ENCODE measurements around the gene SLC26A11. TPM values are rescaled to one million over a fixed set of nuclear protein-coding genes. Genes with fewer than 3 reads are reported as not detected.

SLC26A11 gene
- total RNA-seq, 3 donors from 2014 or later = 13.8 to 18.1 (median 14.0) TPM

DNA sequence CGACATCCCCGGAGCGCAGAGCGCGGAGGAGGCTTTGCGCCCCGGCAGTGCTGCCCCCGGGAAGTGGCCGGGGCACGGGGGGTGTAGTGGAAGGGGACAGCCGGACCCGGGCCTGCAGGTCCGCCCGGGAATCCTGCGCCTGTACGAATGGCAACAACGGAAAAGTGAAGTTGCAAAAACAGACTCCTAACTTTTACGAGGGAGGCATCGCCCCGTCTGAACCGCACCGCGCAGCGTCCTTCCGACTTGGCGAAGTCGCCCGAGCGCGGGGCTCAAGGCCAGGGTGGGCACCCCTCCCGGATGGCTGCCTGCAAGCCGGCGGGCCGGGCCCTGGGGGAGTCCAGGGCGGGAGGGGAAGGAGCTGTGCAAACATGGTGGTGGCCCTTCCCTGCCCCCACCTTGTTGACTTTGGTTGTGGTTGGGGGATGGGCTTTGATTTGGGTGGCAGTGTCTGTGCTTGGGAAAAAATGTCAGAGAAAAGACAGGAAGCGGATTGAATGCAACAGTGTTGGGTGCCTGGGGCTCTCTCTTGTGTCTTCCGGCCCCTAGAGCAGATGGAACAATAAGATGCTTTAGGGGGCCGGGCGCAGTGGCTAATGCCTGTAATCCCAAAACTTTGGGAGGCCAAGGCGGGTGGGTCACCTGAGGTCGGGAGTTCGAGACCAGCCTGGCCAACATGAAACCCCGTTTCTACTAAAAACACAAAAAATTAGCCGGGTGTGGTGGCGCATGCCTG, 41.1 kb downstream of the SLC26A11 start:
- peak overlapping the region; percentile 96 for H3K4me3 ChIP-seq
- intact Hi-C loops (cut with DNase I, micrococcal nuclease) = no loop called here
- H3K4me1 ChIP-seq (ENCODE audit: low read depth) = peaks cover 46% of the 10 kb centered on the region
- ATAC-seq (peak; percentile 41), DNase-seq (peak; percentile 70 to 86 (median 77))
- TF ChIP-seq, protein P1, sequence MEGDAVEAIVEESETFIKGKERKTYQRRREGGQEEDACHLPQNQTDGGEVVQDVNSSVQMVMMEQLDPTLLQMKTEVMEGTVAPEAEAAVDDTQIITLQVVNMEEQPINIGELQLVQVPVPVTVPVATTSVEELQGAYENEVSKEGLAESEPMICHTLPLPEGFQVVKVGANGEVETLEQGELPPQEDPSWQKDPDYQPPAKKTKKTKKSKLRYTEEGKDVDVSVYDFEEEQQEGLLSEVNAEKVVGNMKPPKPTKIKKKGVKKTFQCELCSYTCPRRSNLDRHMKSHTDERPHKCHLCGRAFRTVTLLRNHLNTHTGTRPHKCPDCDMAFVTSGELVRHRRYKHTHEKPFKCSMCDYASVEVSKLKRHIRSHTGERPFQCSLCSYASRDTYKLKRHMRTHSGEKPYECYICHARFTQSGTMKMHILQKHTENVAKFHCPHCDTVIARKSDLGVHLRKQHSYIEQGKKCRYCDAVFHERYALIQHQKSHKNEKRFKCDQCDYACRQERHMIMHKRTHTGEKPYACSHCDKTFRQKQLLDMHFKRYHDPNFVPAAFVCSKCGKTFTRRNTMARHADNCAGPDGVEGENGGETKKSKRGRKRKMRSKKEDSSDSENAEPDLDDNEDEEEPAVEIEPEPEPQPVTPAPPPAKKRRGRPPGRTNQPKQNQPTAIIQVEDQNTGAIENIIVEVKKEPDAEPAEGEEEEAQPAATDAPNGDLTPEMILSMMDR (IDR thresholded peaks at IDR 0.05) = no peak
- H3K9me3 ChIP-seq = no peaks in the 10 kb centered on the region
- H3K36me3 ChIP-seq (ENCODE audit: low read depth) = no peaks in the 10 kb centered on the region

- no peak for DNase-seq
- no peak for ATAC-seq
- Histone ChIP-seq H3K4me3 (no peak overlapping the region), H3K9me3 (no peaks in the 10 kb centered on the region), H3K4me1 (ENCODE audit: low read depth) (peaks cover 47% of the 10 kb centered on the region), H3K36me3 (ENCODE audit: low read depth) (no peaks in the 10 kb centered on the region)
- TF ChIP-seq, protein P1 (IDR thresholded peaks at IDR 0.05) = no peak
- intact Hi-C loops (cut with DNase I, micrococcal nuclease) = no loop called here
Measured at GRCh38 chr17:80261895-80262279, 41.7 kb downstream of the SLC26A11 start.

DNA sequence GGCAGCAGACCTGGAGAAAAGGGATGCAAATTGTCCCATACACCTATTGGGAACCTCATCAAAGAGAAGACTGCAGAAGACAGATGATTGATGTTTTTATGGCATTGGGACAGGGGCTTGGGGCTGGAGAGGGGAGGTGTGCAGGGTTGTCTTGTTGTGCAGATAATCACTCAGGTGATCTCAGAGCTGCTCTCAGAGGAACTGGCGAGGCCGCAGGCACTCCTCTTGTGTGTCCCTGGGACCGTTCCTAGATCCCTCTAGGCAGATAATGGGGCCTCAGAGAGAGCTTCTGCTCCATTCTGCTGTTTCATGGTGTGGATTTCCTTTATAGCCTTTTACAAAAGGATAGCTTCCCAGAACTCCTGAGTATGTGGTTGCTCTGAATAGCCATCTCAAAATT, 42.1 kb downstream of the SLC26A11 start:
- intact Hi-C loops (cut with DNase I, micrococcal nuclease) = no loop called here
- TF ChIP-seq, protein P1 (IDR thresholded peaks at IDR 0.05) = no peak

GRCh38 chr17:80262775-80263244, 42.6 kb downstream of the SLC26A11 start:
- TF ChIP-seq, protein P1 (IDR thresholded peaks at IDR 0.05) = no peak
- H3K4me3 ChIP-seq = no peak overlapping the region
- H3K4me1 ChIP-seq (ENCODE audit: low read depth) = peaks cover 40% of the 10 kb centered on the region
- H3K36me3 ChIP-seq (ENCODE audit: low read depth) = no peaks in the 10 kb centered on the region
- ATAC-seq (no peak), DNase-seq (peak in 1 of 3 donors; percentile 70)
- intact Hi-C loops (cut with DNase I, micrococcal nuclease) = no loop called here
- no peaks in the 10 kb centered on the region for H3K9me3 ChIP-seq

More for the DNA sequence above, 42.1 kb downstream of the SLC26A11 start:
- DNase-seq = no peak
- Histone ChIP-seq H3K36me3 (ENCODE audit: low read depth) (no peaks in the 10 kb centered on the region), H3K4me3 (no peak overlapping the region), H3K9me3 (no peaks in the 10 kb centered on the region), H3K4me1 (ENCODE audit: low read depth) (peaks cover 44% of the 10 kb centered on the region)
- no peak for ATAC-seq

DNA sequence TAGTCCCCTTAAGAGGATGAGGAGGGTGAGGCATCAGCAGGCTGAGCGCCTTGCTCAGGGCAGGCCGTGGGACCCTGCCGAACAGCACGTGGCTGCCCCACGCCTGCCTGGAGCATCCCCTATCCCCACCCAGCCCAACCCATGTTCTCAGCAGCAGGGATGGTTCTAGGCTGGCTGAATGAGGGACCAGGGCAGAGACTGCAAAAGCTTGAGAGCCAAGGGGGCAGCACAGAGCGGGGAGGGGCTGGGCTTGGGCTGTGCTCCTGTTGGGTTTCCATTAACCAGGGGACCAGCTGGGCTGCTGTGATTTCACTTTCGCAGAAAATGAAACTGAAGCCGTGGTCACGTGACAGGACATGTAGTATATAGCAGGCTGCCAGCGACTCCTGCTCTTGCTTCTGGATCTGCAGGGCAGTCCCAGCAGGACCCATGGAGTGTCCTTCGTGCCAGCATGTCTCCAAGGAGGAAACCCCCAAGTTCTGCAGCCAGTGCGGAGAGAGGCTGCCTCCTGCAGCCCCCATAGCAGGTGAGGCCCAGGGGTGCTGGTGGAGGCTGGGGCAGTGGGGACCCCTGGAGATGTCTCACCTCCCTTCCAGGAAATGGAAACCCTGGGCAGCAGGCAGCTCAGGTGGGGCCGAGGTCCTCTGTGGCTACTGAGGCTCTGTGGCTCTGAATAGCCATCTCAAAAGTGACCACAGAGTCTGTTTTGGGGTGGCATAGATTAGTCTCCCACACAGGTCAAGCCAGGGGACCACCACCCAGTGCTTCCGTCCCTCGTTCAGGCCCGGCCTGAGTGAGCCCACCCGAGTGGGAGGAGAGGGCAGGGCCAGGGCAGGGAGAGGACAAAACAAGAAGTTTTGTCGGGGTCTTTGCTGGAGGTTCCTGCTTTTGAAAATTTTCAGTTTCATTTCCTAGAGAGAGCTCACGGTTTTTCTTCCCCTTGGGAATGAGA, 43.3 kb downstream of the SLC26A11 start:
- TF ChIP-seq, protein P1 (IDR thresholded peaks at IDR 0.05) = no peak
- peak; percentile 83 to 97 (median 92) for DNase-seq
- Histone ChIP-seq H3K4me1 (ENCODE audit: low read depth) (peaks cover 38% of the 10 kb centered on the region), H3K4me3 (no peak overlapping the region), H3K9me3 (no peaks in the 10 kb centered on the region), H3K36me3 (ENCODE audit: low read depth) (no peaks in the 10 kb centered on the region)
- intact Hi-C loops (cut with DNase I, micrococcal nuclease) = no loop called here
- peak; percentile 72 for ATAC-seq

All from mucosa of descending colon (tissue), 3 donors.